Measurements from ENCODE around the gene ANKRD17. TPM values are rescaled to one million over a fixed set of nuclear protein-coding genes. Genes with fewer than 3 reads are reported as not detected.

The ANKRD17 gene
- total RNA-seq, 1 experiment from 2014 or later: 62.1 TPM

GRCh38 chr4:73166212-73166611, 92.4 kb downstream of the ANKRD17 start:
- TF ChIP-seq YY1 (IDR thresholded peaks at IDR 0.05; ENCODE audit: extremely low read depth, insufficient replicate concordance, low read depth, low read length) (no peak), EZH2 (IDR thresholded peaks at IDR 0.05) (no peak), ELF1 (IDR thresholded peaks at IDR 0.05; ENCODE audit: borderline replicate concordance, low read depth) (no peak), MAX (IDR thresholded peaks at IDR 0.05) (no peak), POLR2A (IDR thresholded peaks at IDR 0.05; ENCODE audit: borderline replicate concordance, extremely low read depth, insufficient read depth, insufficient read length) (no peak), RAD21 (IDR thresholded peaks at IDR 0.05; ENCODE audit: low read depth) (no peak), CBX3 (IDR thresholded peaks at IDR 0.05; ENCODE audit: low read depth) (no peak), ATF3 (IDR thresholded peaks at IDR 0.05) (no peak), TCF7L2 (IDR thresholded peaks at IDR 0.05; ENCODE audit: borderline replicate concordance, extremely low read depth, insufficient read depth, insufficient read length) (no peak), ZBTB33 (IDR thresholded peaks at IDR 0.05; ENCODE audit: extremely low read depth, insufficient replicate concordance, low read length) (no peak), POLR2AphosphoS5 (IDR thresholded peaks at IDR 0.05; ENCODE audit: low read depth, low read length) (no peak), CTCF (IDR thresholded peaks at IDR 0.05 in 2 of 3, conservative IDR thresholded peaks at IDR 0.05 in 1 of 3; ENCODE audit: borderline replicate concordance in 1 of 3, insufficient read depth in 1 of 3, low read depth in 2 of 3, low read length in 2 of 3) (no peak), EGR1 (IDR thresholded peaks at IDR 0.05; ENCODE audit: low read depth) (no peak), EZH2phosphoT487 (IDR thresholded peaks at IDR 0.05; ENCODE audit: borderline replicate concordance) (no peak), FOSL1 (IDR thresholded peaks at IDR 0.05; ENCODE audit: low read depth) (no peak), CEBPB (IDR thresholded peaks at IDR 0.05; ENCODE audit: low read depth) (no peak), JUND (IDR thresholded peaks at IDR 0.05) (no peak), SIN3A (IDR thresholded peaks at IDR 0.05; ENCODE audit: low read depth) (no peak), SP1 (IDR thresholded peaks at IDR 0.05; ENCODE audit: low read depth) (no peak), ZFX (IDR thresholded peaks at IDR 0.05) (no peak)
- intact Hi-C loops (cut with micrococcal nuclease): no loop called here
- H3K27me3 ChIP-seq (ENCODE audit: insufficient read depth, low read length): no peaks in the 10 kb centered on the region
- DNase-seq (ENCODE audit: low read depth, low spot score) (no peak), ATAC-seq (no peak)
- peaks cover 92% of the 10 kb centered on the region for H3K79me2 ChIP-seq (ENCODE audit: insufficient read depth, low read length)
- peaks cover 6 to 8% of the 10 kb centered on the region in 2 experiments; a peak in 2 of 4 replicates for H3K9me3 ChIP-seq (ENCODE audit: control insufficient read depth in 1 of 2, insufficient read depth in 1 of 2, low read depth in 1 of 2, low read length in 2 of 2)
- POLR2A ChIA-PET: no interaction called here
- no peak overlapping the region for H3K9ac ChIP-seq (ENCODE audit: low read length)
- no peak overlapping the region for H3K4me2 ChIP-seq (ENCODE audit: low read length)
- H3K27ac ChIP-seq (ENCODE audit: low read depth, low read length): no peak overlapping the region
- no TSS peak for BruUV-seq (replicated peaks)
- no peaks in the 10 kb centered on the region for H3K9me2 ChIP-seq (ENCODE audit: insufficient read depth)
- RAD21 ChIA-PET (ENCODE audit: low non-redundant PET in 1 of 2, low total read pairs in 2 of 2, uncharacterized antibody in 2 of 2, unreplicated experiment in 2 of 2): no interaction called here
- peaks cover 5 to 44% of the 10 kb centered on the region in 2 experiments; a peak in 3 of 4 replicates for H3K36me3 ChIP-seq (ENCODE audit: control insufficient read depth in 1 of 2, insufficient read depth in 2 of 2, low read length in 2 of 2)
- peaks cover 0 to 6% of the 10 kb centered on the region in 2 experiments; a peak in 1 of 4 replicates for H3K4me1 ChIP-seq (ENCODE audit: control insufficient read depth in 1 of 2, insufficient read depth in 2 of 2, low read length in 2 of 2)
- no peak overlapping the region for H3K4me3 ChIP-seq (replicated peaks in 1 of 2; ENCODE audit: low read depth in 1 of 2, low read length in 2 of 2)
- peaks cover 11% of the 10 kb centered on the region for H4K20me1 ChIP-seq (ENCODE audit: insufficient read depth)
- no peak overlapping the region for H2AFZ ChIP-seq (ENCODE audit: low read depth, low read length, poor library complexity, severe bottlenecking)
- CTCF ChIA-PET: no interaction called here
